Panc1 (cell line): ENCODE data around the gene VPS33B. TPM values are rescaled to one million over a fixed set of nuclear protein-coding genes. Genes with fewer than 3 reads are reported as not detected.

Experiments used
- ATAC-seq: fragments of 200-7000 bp; cut with Tn5 transposase; 2 replicates; pipeline ENCODE4 v1.9.1; 2020; ENCODE audit warnings: mild to moderate bottlenecking, moderate library complexity
- BruUV-seq: library from RNA; stranded (reverse); fragments of 400-500 nt; replicated peaks from 2 replicates; lab custom pipeline; 2021; lab: Mats Ljungman, UMichigan
- CTCF ChIA-PET: fragments of 300-600 bp; sonication (Branson Sonifier 250); formaldehyde crosslinking; loops from one replicate; lab custom pipeline; 2022; ENCODE audit warnings: antibody characterized with exemption; lab: Charles Lee
- POLR2A ChIA-PET: fragments of 300-600 bp; sonication (Branson Sonifier 250); formaldehyde crosslinking; loops from one replicate; lab custom pipeline; 2022; ENCODE audit warnings: antibody characterized with exemption; lab: Charles Lee
- DNase-seq: peaks from one replicate; pipeline ENCODE4 v3.0.0-alpha.2; 2010; ENCODE audit warnings: low read depth, low spot score
- H3K27ac ChIP-seq: 2 replicates; pipeline ENCODE4 v1.5.1; 2011; ENCODE audit warnings: mild to moderate bottlenecking, low read length, inconsistent platforms
- H3K27me3 ChIP-seq: fragments of 200-500 bp; sonication (Bioruptor generic); 2 replicates; pipeline ENCODE4 v1.6.0; 2014; ENCODE audit warnings: low read length, inconsistent platforms; ENCODE audit not compliant: control insufficient read depth, insufficient read depth
- H3K36me3 ChIP-seq: fragments of 200-500 bp; sonication (Bioruptor generic); 2 replicates; pipeline ENCODE4 v1.5.1; 2014; ENCODE audit warnings: inconsistent platforms, mild to moderate bottlenecking, low read length, moderate library complexity; ENCODE audit not compliant: control insufficient read depth, insufficient read depth
- H3K4me1 ChIP-seq: 2 replicates; pipeline ENCODE4 v1.5.1; 2011; ENCODE audit warnings: inconsistent platforms, mild to moderate bottlenecking, low read length, moderate library complexity; ENCODE audit not compliant: control insufficient read depth, insufficient read depth
- H3K4me3 ChIP-seq, 2 experiments: 2 replicates each; pipeline ENCODE4 v1.5.1; 2011 to 2012; ENCODE audit warnings: low read depth in 2 of 2, low read length in 2 of 2, mild to moderate bottlenecking in 2 of 2, inconsistent platforms in 1 of 2, moderate library complexity in 1 of 2
- H3K9me3 ChIP-seq: fragments of 200-500 bp; sonication (Bioruptor generic); 2 replicates; pipeline ENCODE4 v1.5.1; 2014; ENCODE audit warnings: low read depth, mild to moderate bottlenecking, inconsistent platforms, low read length, moderate library complexity; ENCODE audit not compliant: control insufficient read depth, insufficient read depth
- CTCF ChIP-seq: fragments of 450-650 bp; IDR thresholded peaks from 2 replicates; pipeline ENCODE4 v1.5.1; 2017; ENCODE audit warnings: mild to moderate bottlenecking
- POLR2AphosphoS5 ChIP-seq: IDR thresholded peaks from 2 replicates; pipeline ENCODE4 v1.6.1; 2012; ENCODE audit warnings: mild to moderate bottlenecking, low read depth, low read length, moderate library complexity
- REST ChIP-seq, 2 experiments: IDR thresholded peaks; 2 replicates each; pipeline ENCODE4 v1.6.1; 2011 to 2012; ENCODE audit warnings: low read depth in 2 of 2, control low read depth in 1 of 2, low read length in 1 of 2, mild to moderate bottlenecking in 1 of 2, moderate library complexity in 1 of 2; ENCODE audit not compliant: insufficient read depth in 1 of 2
- SIN3A ChIP-seq: IDR thresholded peaks from 2 replicates; pipeline ENCODE4 v1.6.1; 2012; ENCODE audit warnings: low read depth, mild to moderate bottlenecking, low read length, moderate library complexity, borderline replicate concordance; ENCODE audit not compliant: insufficient read depth
- TCF7L2 ChIP-seq: IDR thresholded peaks from 2 replicates; pipeline ENCODE4 v1.6.1; 2011; ENCODE audit warnings: mild to moderate bottlenecking, low read depth, low read length, inconsistent platforms
- in situ Hi-C: cut with HindIII; loops from 2 replicates; pipeline ENCODE4 v1.10.0; 2016; ENCODE audit warnings: low sequenced_read_pairs, low pct_unique_long_range_greater_than_20kb
- intact Hi-C: fragments of 100-400 bp; cut with micrococcal nuclease; formaldehyde crosslinking; loops from one replicate; pipeline ENCODE4 v1.10.0; 2022; ENCODE audit not compliant: unreplicated experiment
- total RNA-seq: library from RNA; stranded (reverse); gene quantifications from one replicate; pipeline ENCODE4 v1.2.1, GENCODE V29; 2021; ENCODE audit not compliant: unreplicated experiment

The VPS33B gene
- total RNA-seq, 1 experiment from 2014 or later: 16.3 TPM

- no peaks in the 10 kb centered on the region for H3K27me3 ChIP-seq
- no TSS peak for BruUV-seq
- no peak overlapping the region for H3K4me3 ChIP-seq
- no peaks in the 10 kb centered on the region for H3K4me1 ChIP-seq
- ChIA-PET CTCF (no interaction called here), POLR2A (no interaction called here)
- TF ChIP-seq POLR2AphosphoS5 (no peak), CTCF (no peak), TCF7L2 (no peak), SIN3A (no peak), REST (IDR thresholded peaks at IDR 0.05; ENCODE audit: insufficient read depth in 1 of 2, low read depth in 2 of 2, low read length in 1 of 2) (no peak)
- H3K9me3 ChIP-seq: no peaks in the 10 kb centered on the region
- in situ Hi-C loops (no loop called here), intact Hi-C loops (no loop called here)
- ATAC-seq: no peak
- peaks cover 8% of the 10 kb centered on the region for H3K36me3 ChIP-seq
- DNase-seq: no peak
- no peak overlapping the region for H3K27ac ChIP-seq
Observed at GRCh38 chr15:91001209-91001608, 21.2 kb downstream of the VPS33B start.

- BruUV-seq: no TSS peak
- Histone ChIP-seq H3K27me3 (no peaks in the 10 kb centered on the region), H3K27ac (no peak overlapping the region), H3K9me3 (no peaks in the 10 kb centered on the region), H3K4me3 (no peak overlapping the region), H3K36me3 (peaks cover 8% of the 10 kb centered on the region), H3K4me1 (peaks cover 6% of the 10 kb centered on the region; the same call in 1 of the 2 replicates)
- no peak for ATAC-seq
- in situ Hi-C loops: no loop called here
- ChIA-PET CTCF (no interaction called here), POLR2A (no interaction called here)
- TF ChIP-seq SIN3A: no peak
- no peak for TF ChIP-seq CTCF
- no peak for TF ChIP-seq TCF7L2
- TF ChIP-seq POLR2AphosphoS5: no peak
- no peak for TF ChIP-seq REST (IDR thresholded peaks at IDR 0.05; ENCODE audit: insufficient read depth in 1 of 2, low read depth in 2 of 2, low read length in 1 of 2)
- DNase-seq: no peak
- intact Hi-C loops: no loop called here
Observed at GRCh38 chr15:90998737-90999136, 23.7 kb downstream of the VPS33B start.
